BLaER1 treated with 17β-estradiol and CSF1 and Interleukin-3, amounts not matched to agents 10 nM and 100 nM (cell line): ENCODE measurements around the gene PTH2.

Experiments
- H3K27ac ChIP-seq, 11 experiments: shearing (Covaris generic); formaldehyde crosslinking; 2 replicates each; pipeline ENCODE4 v1.8.1; 2022
- H3K27me3 ChIP-seq, 11 experiments: shearing (Covaris generic); formaldehyde crosslinking; 2 replicates each; pipeline ENCODE4 v1.8.1; 2022
- H3K36me3 ChIP-seq, 11 experiments: shearing (Covaris generic); formaldehyde crosslinking; 2 replicates each; pipeline ENCODE4 v1.8.1; 2022
- H3K4me1 ChIP-seq, 10 experiments: shearing (Covaris generic); formaldehyde crosslinking; 2 replicates each; pipeline ENCODE4 v1.8.1; 2022
- H3K4me2 ChIP-seq, 11 experiments: shearing (Covaris generic); formaldehyde crosslinking; 2 replicates each; pipeline ENCODE4 v1.8.1; 2022
- H3K4me3 ChIP-seq, 10 experiments: shearing (Covaris generic); formaldehyde crosslinking; 2 replicates each; pipeline ENCODE4 v1.8.1; 2022
- H3K9ac ChIP-seq, 11 experiments: shearing (Covaris generic); formaldehyde crosslinking; 2 replicates each; pipeline ENCODE4 v1.8.1; 2022
- H3K9me3 ChIP-seq, 11 experiments: shearing (Covaris generic); formaldehyde crosslinking; replicated peaks in 1 of 11; 2 replicates each; pipeline ENCODE4 v1.8.1; 2022
- H4K20me1 ChIP-seq, 11 experiments: shearing (Covaris generic); formaldehyde crosslinking; 2 replicates each; pipeline ENCODE4 v1.8.1; 2022
- Cebpa-rat ChIP-seq, 11 experiments: shearing (Covaris generic); IDR thresholded peaks; 2 replicates each; pipeline ENCODE4 v1.8.1; 2022

PTH2 gene

GRCh38 chr19:49407079-49407478 is 16.2 kb downstream of the PTH2 start:
- Histone ChIP-seq H3K9ac (no peak overlapping the region), H3K4me1 (peaks cover 71 to 100% (median 99%) of the 10 kb centered on the region in 10 experiments), H3K4me2 (peak overlapping the region; percentile 85 to 99 (median 93); a peak in 21 of 22 replicates), H3K36me3 (no peaks in the 10 kb centered on the region), H3K4me3 (no peak overlapping the region), H3K9me3 (no peaks in the 10 kb centered on the region), H3K27me3 (no peaks in the 10 kb centered on the region), H4K20me1 (no peaks in the 10 kb centered on the region), H3K27ac (no peak overlapping the region)
- TF ChIP-seq Cebpa-rat (IDR thresholded peaks at IDR 0.05): no peak

- Histone ChIP-seq H3K4me3 (no peak overlapping the region), H3K4me1 (peaks cover 36 to 87% (median 77%) of the 10 kb centered on the region in 10 experiments), H3K27ac (peak overlapping the region in 8 of 11 experiments; percentile 24 to 75 (median 64); a peak in 16 of 22 replicates), H3K4me2 (peak overlapping the region; percentile 15 to 95 (median 73)), H4K20me1 (no peaks in the 10 kb centered on the region), H3K36me3 (no peaks in the 10 kb centered on the region), H3K9ac (peak overlapping the region in 8 of 11 experiments; percentile 1 to 67 (median 48); a peak in 12 of 22 replicates), H3K27me3 (no peaks in the 10 kb centered on the region), H3K9me3 (no peaks in the 10 kb centered on the region)
- peak in 1 of 11 experiments; percentile 69; a peak in 1 of 22 replicates for TF ChIP-seq Cebpa-rat (IDR thresholded peaks at IDR 0.05)
Measured at GRCh38 chr19:49403404-49404187, 19.6 kb downstream of the PTH2 start.

GRCh38 chr19:49400029-49400428 is 23.2 kb downstream of the PTH2 start:
- Histone ChIP-seq H3K36me3 (no peaks in the 10 kb centered on the region), H3K9ac (no peak overlapping the region)

GRCh38 chr19:49398931-49399330 is 24.3 kb downstream of the PTH2 start:
- TF ChIP-seq Cebpa-rat (IDR thresholded peaks at IDR 0.05): no peak
- Histone ChIP-seq H3K9ac (peak overlapping the region in 4 of 11 experiments; percentile 2 to 24 (median 6); a peak in 3 of 22 replicates), H3K4me1 (peaks cover 15 to 70% (median 57%) of the 10 kb centered on the region in 10 experiments), H4K20me1 (no peaks in the 10 kb centered on the region), H3K36me3 (no peaks in the 10 kb centered on the region), H3K27ac (no peak overlapping the region; a peak in 2 of 22 replicates), H3K27me3 (peaks cover 0 to 4% (median 0%) of the 10 kb centered on the region in 11 experiments; a peak in 3 of 22 replicates), H3K4me3 (no peak overlapping the region), H3K4me2 (peak overlapping the region in 9 of 11 experiments; percentile 29 to 70 (median 49); a peak in 18 of 22 replicates), H3K9me3 (no peaks in the 10 kb centered on the region)

More at GRCh38 chr19:49400029-49400428, 23.2 kb downstream of the PTH2 start:
- Histone ChIP-seq H3K27me3 (peaks cover 0 to 4% (median 0%) of the 10 kb centered on the region in 11 experiments; a peak in 3 of 22 replicates), H3K4me3 (no peak overlapping the region), H4K20me1 (no peaks in the 10 kb centered on the region), H3K4me2 (peak overlapping the region in 1 of 11 experiments; percentile 48; a peak in 1 of 22 replicates), H3K4me1 (peaks cover 15 to 79% (median 63%) of the 10 kb centered on the region in 10 experiments), H3K9me3 (no peaks in the 10 kb centered on the region), H3K27ac (no peak overlapping the region)
- no peak for TF ChIP-seq Cebpa-rat (IDR thresholded peaks at IDR 0.05)

- Histone ChIP-seq H4K20me1 (no peaks in the 10 kb centered on the region), H3K36me3 (no peaks in the 10 kb centered on the region), H3K27ac (no peak overlapping the region), H3K4me1 (peaks cover 7 to 70% (median 51%) of the 10 kb centered on the region in 10 experiments; a peak in 19 of 20 replicates), H3K9ac (peak overlapping the region in 5 of 11 experiments; percentile 2 to 57 (median 24); a peak in 2 of 22 replicates), H3K4me3 (no peak overlapping the region), H3K9me3 (no peaks in the 10 kb centered on the region), H3K27me3 (peaks cover 0 to 4% (median 0%) of the 10 kb centered on the region in 11 experiments; a peak in 4 of 22 replicates), H3K4me2 (peak overlapping the region in 9 of 11 experiments; percentile 29 to 70 (median 49); a peak in 18 of 22 replicates)
- TF ChIP-seq Cebpa-rat (IDR thresholded peaks at IDR 0.05): no peak
Measured at GRCh38 chr19:49398001-49398615, 25.1 kb downstream of the PTH2 start.

GRCh38 chr19:49396738-49397505 is 26.3 kb downstream of the PTH2 start:
- Histone ChIP-seq H3K4me3 (no peak overlapping the region), H3K36me3 (no peaks in the 10 kb centered on the region), H3K27me3 (peaks cover 0 to 12% (median 4%) of the 10 kb centered on the region in 11 experiments; a peak in 8 of 22 replicates), H4K20me1 (no peaks in the 10 kb centered on the region), H3K9me3 (no peaks in the 10 kb centered on the region), H3K4me1 (peaks cover 0 to 68% (median 44%) of the 10 kb centered on the region in 10 experiments; a peak in 16 of 20 replicates), H3K9ac (no peak overlapping the region), H3K27ac (no peak overlapping the region), H3K4me2 (peak overlapping the region in 9 of 11 experiments; percentile 39 to 70 (median 49); a peak in 15 of 22 replicates)
- TF ChIP-seq Cebpa-rat (IDR thresholded peaks at IDR 0.05): no peak

GRCh38 chr19:49395581-49396407 is 27.4 kb downstream of the PTH2 start:
- 0 out of 22 replicates have a peak, but pooled peaks of 1 of the 11 experiments have one; percentile 10 for TF ChIP-seq Cebpa-rat (IDR thresholded peaks at IDR 0.05)
- H3K27ac ChIP-seq: no peak overlapping the region
- 0 out of 22 replicates have a peak, but pooled peaks cover 0 to under 1% (median 0%) of the 10 kb centered on the region in 11 experiments for H4K20me1 ChIP-seq
- H3K4me2 ChIP-seq: peak overlapping the region in 8 of 11 experiments; percentile 3 to 61 (median 15); a peak in 5 of 22 replicates
- peaks cover 0 to 72% (median 50%) of the 10 kb centered on the region in 10 experiments; a peak in 16 of 20 replicates for H3K4me1 ChIP-seq
- H3K36me3 ChIP-seq: no peaks in the 10 kb centered on the region
- H3K9me3 ChIP-seq: no peaks in the 10 kb centered on the region
- H3K27me3 ChIP-seq: peaks cover 0 to 12% (median 4%) of the 10 kb centered on the region in 11 experiments; a peak in 9 of 22 replicates
- H3K4me3 ChIP-seq: no peak overlapping the region
- no peak overlapping the region for H3K9ac ChIP-seq
